HG02623 (cell line): ENCODE measurements around the gene GJC1.
"Not testable (repeated sequence)": the region's sequence is repeated elsewhere in the genome, so short reads cannot be mapped to it uniquely, and the experiment has no call there.

Experiments used
- ATAC-seq: cut with Tn5 transposase; IDR thresholded peaks from one replicate; pipeline ENCODE4 v1.9.1; 2021; ENCODE audit warnings: moderate library complexity; ENCODE audit not compliant: unreplicated experiment

Gene GJC1

DNA sequence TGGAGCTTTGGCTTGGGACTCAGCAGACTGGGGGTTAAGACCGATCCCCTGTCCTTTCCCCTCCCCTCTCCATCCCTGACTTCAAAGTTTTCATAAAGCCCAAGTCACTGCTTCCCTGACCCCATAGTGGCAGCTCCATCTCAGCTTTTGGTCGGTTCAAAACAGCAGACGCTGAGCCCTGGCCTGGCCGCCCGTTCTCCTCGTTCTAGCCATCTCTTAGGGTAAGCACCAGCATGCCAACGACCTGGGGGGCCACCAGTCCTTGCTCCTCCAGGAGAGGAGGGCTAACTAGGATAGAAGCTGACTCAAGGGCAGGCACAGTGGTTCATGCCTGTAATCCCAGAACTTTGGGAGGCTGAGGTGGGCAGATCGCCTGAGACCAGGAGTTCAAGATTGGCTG, 16.1 kb upstream of the GJC1 start:
- no peak for ATAC-seq

DNA sequence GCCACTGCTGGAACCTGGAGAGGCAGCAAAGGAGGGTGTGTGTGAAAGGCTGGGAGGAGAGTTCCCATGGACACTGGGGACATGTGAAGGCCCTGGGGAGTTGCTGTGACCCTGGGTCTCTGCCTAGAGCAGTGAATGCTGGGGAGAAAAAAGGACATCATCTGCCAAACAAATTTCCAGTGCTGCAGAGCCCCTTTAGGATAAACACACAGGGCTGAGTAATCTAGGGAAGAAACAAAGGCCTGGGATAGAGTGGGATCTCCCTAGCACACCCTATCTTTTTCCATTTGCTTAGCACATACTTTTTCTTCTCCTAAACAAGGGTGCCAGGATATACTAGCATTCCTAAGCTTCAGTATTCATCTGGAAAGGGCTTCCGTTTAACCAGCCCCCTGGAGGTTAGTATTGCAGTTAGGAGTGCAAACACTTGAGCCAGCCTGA, 14.3 kb upstream of the GJC1 start:
- ATAC-seq = no peak

DNA sequence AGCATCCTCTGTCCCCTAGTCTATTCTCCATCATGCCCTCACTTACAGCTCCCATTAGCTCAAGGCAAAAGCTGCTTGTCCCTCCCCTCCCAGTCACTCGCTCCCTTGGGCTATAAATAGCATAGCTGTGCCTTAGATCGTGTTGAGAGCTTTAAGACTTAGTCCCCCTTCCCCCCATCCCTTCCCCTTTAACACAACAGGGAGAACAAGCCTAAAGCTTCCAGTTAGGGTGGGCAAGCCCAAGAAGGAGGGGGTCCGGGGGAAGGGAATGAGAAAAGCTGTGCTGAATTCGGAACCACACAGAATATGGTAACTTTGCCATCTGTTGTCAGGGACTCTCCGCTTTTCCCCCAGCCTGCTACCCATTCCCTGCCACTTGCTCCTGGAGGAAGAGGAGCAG, 12.7 kb upstream of the GJC1 start:
- ATAC-seq = no peak

DNA sequence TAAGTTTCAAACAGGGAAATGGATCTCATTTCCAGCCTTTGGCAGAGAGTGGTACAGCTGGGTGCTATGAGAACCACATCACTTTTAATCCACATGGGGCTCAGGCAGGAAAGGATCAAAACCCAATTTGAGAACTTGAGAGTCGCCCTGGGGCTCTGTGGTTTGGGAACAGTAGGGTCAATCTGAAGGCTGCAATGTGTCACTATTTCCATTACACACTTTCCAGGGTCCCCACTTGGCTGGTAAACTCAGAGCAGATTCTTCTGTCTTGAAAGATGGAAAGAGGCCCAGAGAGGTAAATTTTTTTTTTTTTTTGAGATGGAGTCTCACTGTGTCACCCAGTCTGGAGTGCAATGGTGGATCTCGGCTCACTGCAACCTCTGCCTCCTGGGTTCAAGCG, 10.8 kb upstream of the GJC1 start:
- ATAC-seq = no peak

DNA sequence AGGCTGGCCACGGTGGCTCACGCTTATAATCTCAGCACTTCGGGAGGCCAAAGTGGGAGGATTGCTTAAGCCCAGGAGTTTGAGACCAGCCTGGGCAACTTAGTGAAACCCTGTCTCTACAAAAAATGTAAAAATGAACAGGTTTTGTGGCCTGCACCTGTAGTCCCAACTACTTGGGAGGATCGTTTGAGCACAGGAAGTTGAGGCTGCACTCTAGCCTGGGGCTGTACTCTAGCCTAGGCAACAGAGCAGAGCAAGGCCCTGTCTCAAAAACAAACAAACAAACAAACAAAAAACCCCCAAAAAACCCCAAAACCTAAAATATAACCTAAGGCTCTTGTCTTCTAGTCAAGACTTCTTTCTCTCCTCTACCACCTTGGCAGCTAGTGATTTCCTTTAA, 10.2 kb upstream of the GJC1 start:
- no peak for ATAC-seq

DNA sequence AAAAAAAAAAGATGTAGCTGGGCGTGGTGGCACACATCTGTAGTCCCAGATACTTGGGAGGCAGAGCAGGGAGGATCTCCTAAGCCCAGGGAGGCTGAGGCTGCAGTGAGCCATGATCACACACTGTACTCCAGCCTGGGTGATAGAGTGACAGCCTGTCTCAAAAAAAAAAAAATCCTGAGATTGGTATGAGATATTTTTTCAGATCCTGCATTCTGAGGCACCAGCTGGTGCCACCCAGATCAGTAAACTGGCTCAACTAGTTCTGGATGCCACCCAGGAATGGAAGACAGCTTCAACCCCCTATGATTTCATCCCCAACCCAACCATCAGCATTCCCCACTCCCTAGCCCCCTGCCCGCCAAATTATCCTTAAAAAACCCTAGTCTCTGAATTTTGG, 7.1 kb upstream of the GJC1 start:
- no peak for ATAC-seq

DNA sequence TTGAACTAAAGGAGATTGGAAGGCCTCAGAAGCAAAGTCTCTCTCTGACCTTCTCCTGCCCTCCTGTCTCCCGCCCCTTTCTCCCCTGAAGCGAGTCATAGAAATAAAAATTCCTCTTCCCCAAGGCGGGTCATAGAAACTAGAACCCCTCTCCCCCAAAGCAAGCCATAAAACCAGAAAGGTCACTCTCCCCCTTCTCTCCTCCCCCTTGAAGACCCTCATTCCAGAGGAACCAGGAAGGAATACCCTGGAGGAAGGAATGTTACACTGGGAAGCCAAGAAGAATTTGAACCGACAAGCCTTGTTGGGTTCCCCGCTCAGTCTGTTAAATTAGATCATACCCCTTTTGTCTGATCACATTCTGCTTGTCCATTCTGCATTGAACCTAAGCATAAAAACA, 2.7 kb upstream of the GJC1 start:
- no peak for ATAC-seq

DNA sequence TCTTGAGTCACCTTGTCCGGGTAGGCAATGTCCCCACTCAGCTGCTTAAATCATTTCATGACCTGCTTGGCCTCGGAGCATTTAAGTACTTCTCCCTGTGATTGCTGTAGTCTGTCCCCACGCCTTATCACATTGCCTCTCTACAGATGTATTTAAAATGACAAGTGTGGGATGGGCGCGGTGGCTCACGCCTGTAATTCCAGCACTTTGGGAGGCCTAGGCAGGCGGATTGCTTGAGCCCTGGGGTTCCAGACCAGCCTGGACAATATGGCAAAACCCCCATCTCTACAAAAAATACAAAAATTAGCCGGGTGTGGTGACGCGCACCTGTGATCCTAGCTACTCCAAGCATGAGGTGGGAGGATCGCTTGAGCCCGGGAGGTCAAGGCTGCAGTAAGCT, 1.3 kb upstream of the GJC1 start:
- no peak for ATAC-seq

DNA sequence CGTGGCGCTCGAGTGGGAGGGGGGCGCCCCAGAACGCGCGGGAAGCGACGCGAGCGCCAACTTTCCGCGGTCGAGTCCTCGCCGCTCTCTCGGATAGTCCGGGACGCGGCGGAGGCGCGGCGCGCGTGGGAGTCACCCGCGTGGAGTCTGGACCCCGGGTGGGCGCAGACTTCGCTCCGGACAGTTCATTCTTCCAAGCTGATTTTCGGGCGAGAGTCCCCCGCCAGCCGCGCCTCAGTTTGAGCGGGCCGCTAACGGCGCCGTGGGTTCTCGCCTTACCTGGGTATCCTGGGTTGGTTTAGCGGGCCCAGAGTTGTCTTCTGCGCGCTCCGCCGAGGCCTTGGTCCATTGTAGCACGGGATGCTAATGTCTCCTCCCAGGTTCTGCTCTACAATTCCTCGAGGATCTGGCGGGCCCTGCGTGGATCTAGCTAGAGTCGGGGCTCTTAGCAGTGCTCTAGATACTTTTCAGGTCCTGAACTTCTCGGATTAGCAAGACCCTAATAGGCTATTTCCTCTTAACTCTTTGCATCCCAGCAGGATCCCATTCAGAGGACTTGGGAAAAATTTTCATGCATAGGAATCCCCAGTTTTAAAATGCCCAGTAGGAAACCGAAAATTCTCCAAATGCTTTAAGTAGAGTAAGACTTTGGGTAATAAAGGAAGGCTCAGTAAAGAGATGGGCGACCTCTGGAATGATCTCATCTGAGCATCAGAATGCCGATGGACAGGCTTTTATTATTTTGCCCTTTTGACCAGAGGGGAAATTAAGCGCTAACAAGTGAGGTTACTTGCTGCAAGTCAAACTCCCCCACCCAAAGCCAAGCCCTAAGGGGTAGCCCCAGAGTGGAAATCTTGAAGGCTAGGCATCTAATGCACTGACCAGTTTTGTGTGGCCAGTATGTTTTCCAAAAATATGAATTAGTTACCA, 537 bp upstream of the GJC1 start:
- ATAC-seq = no peak

DNA sequence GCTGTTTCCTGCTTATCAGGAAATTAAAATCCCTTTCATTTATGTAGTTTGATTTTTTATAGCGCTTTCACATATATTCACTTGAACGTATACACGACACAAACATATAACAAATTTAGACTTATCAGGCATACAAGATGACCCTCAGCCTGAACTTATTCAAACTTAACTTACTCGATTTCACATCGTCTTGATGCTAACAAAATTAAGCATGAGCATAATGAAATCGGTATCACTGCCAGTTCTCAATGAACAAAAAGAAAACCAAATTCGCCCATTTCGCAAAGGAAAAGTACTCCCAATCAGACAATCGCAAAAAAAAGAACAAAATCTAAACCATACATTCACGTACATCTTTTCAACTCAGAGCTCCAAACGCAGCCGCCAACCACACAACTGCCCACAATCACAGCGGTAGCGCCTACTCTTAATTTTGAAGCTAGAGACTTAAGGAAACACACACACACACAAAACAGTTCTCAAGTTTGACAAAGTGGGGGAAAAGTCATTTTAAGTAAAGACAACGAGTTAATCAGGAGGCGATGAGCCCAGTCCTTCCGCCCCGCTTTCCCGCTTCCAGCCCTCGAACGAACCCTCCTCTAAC, 1.1 kb downstream of the GJC1 start:
- ATAC-seq = no peak

DNA sequence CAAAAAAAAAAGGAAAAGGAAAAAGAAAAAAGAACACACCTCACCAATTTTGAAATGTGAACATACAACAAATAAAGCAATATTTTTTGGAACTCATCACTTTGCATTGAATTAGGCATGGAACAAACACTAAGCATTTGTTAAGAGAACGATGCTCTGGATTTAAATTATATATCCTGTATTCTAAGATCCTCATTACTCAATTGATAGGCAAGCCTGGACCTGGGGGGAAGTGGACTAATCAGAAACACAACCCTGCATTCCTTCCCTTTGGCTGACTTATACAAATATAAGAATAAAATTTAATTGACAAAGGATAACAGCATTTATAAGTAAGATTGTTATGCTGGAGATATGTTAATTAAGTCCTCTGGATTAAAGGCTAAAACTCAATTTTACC, 2.2 kb downstream of the GJC1 start:
- no peak for ATAC-seq

DNA sequence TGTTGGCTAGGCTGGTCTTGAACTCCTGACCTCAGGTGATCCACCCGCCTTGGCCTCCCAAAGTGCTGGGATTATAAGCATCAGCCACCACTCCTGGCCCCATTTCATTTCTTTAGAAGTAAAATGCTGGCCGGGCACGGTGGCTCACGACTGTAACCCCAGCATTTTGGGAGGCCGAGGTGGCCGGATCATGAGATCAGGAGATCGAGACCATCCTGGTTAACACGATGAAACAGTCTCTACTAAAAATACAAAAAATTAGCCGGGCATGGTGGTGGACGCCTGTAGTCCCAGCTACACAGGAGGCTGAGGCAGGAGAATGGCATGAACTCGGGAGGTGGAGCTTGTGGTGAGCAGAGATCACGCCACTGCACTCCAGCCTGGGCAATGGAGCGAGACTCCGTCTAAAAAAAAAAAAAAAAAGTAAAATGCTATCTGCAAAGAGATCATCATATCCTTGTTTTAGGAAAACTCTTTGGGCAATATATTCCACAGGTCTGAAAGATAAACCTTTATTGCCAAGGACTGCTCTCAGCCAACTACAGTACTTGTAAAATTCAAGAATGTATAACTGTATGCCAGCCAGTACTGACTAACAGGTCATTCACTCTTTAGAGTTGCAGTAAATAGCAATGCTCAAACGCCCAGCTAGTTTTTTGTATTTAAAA, 3.8 kb downstream of the GJC1 start:
- ATAC-seq = no peak

DNA sequence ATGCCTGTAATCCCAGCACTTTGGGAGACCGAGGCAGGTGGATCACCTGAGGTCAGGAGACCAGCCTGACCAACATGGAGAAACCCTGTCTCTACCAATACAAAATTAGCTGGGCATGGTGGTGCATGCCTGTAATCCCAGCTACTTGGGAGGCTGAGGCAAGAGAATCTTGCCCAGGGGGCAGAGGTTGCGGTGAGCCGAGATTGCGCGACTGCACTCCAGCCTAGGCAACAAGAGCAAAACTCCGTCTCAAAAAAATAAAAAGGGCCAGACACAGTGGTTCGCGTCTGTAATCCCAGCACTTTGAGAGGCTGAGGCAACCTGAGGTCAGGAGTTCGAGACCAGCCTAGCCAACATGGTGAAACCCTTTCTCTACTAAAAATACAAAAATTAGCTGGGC, 4.9 kb downstream of the GJC1 start:
- not testable (repeated sequence) for ATAC-seq

DNA sequence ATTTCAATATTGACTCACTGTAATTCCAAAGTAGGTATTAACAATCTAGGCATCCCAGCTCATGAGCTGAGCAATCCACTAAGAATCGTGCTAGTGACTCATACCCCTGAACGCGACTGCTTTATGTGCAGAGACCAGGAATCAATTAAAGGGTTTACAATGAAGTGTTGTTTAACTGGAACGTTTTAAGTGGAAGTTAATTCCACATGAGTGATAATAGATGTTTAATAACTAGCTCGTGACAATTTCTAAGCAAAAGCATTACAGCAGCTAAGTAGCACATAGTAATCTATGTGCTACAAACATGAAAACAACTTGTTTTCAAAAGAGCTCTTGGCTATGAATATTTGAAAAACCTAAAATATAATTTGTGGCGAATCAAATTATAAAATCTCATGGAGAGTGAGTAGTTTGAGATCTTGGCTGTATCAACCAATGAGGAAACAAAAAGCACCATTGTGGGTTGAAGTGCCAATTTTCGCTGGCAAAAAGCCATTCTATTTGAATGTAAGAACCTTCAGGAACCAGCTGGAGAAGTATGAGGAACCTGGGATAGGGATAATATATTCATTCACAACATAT, 9.4 kb downstream of the GJC1 start:
- no peak for ATAC-seq

DNA sequence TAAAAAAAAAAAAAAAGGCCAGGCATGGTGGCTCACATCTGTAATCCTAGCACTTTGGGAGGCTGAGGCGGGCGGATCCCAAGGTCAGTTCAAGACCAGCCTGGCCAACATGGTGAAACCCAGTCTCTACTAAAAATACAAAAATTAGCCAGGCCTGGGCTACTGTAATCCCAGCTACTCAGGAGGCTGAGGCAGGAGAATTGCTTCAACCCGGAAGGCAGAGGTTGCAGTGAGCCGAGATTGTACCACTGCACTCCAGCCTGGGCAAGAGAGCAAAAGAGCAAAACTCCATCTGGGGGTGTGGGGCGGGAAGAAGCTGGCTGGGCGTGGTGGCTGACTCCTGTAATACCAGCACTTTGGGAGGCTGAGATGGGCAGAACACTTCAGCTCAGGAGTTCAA, 11.6 kb downstream of the GJC1 start:
- ATAC-seq = not testable (repeated sequence)

DNA sequence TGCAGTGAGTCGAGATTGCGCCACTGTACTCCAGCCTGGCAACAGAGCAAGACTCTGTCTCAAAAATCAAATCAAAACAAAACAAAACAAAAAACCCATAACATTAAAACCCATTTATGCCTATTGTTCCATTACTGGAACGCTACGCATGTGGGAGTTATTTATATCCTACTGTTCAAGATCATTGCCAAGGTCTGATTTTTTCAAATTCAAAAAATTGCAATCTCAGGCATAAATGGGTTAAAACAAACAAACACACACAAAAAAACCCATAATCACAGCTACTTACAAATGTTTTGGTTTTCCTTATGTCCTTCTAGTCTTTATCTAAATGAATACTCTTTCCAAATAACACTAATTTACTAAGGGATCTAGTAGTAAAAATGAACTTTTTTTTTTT, 17.8 kb downstream of the GJC1 start:
- no peak for ATAC-seq

DNA sequence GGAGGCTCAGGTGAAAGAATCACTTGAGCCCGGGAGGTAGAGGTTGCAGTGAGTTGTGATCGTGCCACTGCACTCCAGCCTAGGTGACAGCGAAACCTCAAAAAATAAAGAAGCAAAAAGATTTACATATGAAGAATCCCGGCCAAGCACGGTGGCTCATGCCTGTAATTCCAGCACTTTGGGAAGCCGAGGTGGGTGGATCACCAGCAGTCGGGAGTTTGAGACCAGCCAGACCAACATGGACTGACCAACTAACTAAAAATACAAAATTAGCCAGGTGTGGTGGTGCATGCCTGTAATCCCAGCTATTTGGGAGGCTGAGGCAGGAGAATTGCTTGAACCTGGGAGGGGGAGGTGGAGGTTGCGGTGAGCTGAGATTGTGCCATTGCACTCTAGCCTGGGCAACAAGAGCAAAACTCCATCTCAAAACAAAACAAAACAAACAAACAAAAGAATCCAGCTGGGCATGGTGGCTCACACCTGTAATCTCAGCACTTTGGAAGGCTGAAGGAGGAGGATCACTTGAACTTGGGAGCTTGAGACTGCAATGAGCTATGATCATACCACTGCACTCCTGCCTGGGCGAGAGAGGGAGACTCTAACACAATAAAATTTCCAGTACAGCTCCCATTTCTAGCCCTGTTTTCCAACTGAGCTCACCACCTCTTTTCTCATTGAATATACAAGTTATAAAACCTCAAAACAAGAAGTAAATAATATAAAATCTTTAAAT, 21.3 kb downstream of the GJC1 start:
- ATAC-seq = not testable (repeated sequence)

DNA sequence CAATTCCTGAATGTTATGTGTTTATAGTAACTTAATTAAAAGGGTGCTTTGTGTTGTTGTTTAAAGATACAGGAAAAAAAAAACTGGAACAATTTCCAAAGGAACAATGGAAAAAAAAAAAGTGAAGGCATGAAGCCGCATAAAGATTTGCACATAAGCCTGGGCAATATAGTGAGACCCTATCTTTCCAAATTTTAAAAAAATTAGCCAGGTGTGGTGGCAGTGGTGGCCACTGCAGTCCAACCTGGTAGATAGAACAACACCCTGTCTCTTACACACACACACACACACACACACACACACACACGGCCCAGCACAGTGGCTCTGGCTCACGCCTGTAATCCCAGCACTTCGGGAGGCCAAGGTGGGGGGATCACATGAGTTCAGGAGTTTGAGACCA, 21.9 kb downstream of the GJC1 start:
- no peak for ATAC-seq

DNA sequence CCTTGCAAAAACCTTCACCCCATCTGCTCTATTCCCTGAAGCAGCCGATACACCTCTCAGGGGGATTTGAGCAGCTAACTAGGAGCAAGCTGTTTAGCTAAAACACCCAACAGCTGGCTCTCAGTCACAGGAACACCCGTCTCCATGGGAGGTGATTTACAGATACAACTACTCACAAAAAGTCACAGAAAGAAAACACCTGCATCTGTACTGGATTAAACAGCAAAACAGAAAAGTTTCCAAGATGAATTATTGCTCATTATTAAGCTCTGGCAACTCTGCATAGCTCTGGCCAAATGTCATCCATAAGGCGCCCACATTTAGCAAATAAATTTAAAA, 22.3 kb downstream of the GJC1 start:
- no peak for ATAC-seq

DNA sequence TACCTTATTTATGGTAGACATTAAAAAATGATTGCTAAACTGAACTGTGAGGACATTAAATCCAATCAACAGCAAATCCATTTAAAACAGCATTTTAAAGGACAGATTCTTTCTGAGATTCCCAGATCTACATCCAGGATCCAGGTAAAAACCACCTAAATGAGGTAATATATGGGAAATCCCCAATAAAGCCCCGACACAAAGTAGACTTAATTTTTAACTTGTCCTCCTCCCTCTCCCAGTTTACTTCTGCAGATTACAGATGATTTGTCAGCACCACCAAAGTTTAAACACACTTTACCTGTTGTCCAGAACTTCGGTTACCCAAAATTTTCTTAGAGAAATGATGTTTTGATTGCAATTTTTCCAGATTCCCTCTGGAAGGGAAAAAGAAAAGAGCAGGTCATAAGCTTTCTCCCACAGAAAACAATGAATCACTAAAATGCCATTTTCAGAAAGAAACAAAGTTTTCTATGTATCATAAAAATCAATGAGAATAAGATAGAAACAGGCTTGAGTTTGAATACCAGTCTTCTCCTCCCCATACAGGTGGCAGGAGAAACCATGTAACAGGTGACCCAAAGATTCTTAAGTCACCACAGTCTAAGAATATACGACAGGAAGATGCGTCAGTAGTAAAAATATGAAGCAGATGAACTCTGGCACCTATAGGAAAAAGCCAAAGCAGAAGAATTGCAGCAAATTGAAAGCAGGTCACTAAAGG, 22.8 kb downstream of the GJC1 start:
- ATAC-seq = no peak
